ENCODE data around the gene ZFYVE1.

- TF ChIP-seq EZH2 (IDR thresholded peaks at IDR 0.05; ENCODE audit: insufficient read depth, poor library complexity, severe bottlenecking) (no peak), EZH2phosphoT487 (IDR thresholded peaks at IDR 0.05; ENCODE audit: insufficient read depth, low read depth) (no peak)
These were observed 18.4 kb downstream of the ZFYVE1 start for GRCh38 chr14:73008501-73008900.
